ENCODE results near the gene PGR.
"Not testable (repeated sequence)": the region's sequence is repeated elsewhere in the genome, so short reads cannot be mapped to it uniquely, and the experiment has no call there.

Gene PGR

DNA sequence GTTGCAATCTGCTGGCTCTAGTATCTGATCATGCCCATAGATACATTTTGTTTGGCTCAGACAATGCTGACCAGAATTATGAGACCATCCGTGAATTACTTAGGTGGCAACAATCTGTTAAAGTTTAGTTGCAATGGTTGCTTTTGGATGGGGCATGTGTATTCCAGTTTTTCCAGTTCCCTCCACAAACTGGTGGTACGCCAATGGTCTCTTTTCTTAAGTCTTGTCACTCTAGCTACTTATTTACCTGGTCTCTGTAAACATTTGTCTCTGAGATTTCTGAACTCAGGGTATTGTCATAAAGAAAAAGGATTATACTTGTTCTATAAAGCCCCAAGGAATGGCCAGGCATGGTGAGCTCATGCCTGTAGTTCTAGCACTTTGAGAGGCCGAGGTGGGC, 65.9 kb downstream of the PGR start:
- no peak for DNase-seq

DNA sequence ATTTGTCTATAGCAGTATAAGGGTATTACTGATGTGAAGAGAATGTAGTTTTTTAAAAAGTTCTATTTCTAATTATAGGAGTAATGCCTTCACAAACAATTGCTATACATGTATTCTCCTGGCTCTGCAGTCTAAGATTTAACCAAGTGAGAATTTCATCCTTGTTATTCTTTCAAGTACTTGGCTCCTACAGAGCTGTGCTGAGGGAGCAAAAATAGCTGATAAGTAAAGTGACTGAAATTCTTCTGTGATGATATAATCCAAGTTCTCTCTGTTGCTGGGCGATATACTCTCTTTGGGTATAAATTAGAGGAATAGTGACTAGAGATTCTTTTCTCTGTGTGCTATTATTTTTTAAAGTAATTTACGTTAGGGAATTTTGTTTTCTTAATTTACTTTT, 68.0 kb downstream of the PGR start:
- peak; percentile 63 for DNase-seq

DNA sequence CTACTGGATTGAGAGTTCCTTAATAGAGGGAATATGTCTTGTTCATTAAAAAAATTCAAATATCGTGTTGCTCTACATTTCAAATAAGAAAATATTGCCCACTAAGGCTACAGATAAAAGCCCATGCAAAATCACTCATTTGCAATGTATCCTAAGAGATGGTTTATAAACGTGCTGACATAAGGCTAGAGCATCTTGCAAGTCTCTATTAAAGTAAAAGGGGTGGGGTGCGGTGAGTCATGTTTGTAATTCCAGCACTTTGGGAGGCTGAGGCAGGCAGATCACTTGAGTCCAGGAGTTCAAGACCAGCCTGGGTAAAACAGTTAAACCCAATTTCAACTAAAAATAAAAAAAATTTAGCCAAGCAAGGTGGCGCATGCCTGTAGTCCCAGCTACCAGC, 70.3 kb downstream of the PGR start:
- DNase-seq = no peak

DNA sequence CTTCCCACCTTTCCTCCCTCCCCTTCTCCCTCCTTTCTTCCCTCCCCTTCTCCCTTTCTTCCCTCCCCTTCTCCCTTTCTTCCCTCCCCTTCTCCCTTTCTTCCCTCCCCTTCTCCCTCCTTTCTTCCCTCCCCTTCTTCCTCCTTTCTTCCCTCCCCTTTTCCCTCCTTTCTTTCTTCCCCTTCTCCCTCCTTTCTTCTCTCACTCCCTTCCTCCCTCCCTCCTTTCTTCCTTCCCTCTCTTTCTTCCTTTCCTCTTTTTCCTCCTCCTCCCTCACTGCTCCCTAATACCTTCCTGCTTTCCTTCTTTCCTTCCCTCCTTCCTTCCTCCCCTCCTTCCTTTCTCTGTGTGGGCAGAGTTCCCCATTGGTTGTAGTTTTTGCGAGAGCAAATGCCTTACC, 76.1 kb downstream of the PGR start:
- no peak for DNase-seq

DNA sequence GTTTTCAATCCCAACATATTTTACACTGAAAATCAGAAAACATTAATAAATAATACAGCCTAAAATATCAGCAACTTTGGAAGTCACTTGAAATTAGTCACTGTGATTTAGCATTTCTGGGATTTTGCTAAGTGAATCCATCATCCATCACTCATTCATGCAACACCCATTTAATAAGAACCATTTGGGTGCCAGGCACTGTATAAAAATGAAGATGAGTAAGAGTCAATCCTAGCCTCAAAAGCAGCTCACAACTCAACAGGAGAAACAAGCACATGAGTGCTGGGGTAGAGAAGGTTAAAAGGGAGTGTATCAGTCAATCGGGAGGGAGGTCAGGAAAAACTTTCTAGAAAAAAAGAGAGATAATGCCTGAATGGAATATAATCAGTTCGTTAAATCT, 77.9 kb downstream of the PGR start:
- DNase-seq = no peak

DNA sequence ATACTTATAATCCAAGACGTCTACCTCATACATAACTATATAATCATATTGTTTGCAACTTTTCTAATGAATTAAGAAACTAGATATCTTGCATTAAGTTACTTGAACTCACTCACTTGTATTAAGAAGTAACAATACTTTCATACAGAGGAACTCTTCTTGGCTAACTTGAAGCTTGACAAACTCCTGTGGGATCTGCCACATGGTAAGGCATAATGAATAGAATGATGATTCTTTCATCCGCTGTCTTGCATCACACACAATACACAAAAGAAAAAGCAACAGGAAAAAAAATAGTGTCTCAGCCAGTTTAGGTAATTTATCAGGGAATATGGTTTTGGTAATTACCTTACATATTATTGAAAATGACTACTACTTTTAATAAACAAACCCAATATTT, 79.8 kb downstream of the PGR start:
- no peak for DNase-seq

DNA sequence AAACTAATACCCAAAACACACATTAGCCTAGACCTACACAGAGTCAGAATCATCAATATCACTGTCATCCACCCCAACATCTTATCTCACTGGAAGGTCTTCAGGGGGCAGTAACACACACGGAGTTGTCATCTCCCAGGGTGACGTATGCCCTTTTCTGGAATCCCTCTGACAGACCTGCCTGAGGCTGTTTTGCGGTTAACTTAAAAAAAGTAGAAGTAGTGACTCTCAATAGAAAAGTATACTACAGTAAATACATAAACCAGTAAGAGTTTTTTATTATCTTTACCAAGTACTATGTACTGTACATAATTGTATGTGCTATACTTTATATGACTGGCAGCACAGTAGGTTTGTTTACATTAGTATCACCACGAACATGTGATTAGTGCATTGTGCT, 80.5 kb downstream of the PGR start:
- DNase-seq = no peak

DNA sequence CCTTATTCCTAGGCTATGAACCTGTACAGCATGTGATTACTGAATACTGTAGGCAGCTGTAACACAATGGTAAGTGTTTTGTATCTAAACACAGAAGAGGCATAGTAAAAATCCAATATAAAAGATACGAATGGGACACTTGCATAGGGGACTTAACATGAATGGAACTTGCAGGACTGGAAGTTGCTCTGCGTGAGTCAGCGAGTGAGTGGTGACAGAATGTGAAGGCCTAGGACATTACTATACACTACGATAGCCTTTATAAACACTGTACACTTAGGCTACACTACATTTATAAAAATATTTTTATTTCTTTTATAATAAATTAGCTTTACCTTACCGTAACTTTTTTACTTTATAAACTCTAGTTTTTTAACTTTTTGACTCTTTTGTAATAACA, 81.1 kb downstream of the PGR start:
- DNase-seq = no peak

DNA sequence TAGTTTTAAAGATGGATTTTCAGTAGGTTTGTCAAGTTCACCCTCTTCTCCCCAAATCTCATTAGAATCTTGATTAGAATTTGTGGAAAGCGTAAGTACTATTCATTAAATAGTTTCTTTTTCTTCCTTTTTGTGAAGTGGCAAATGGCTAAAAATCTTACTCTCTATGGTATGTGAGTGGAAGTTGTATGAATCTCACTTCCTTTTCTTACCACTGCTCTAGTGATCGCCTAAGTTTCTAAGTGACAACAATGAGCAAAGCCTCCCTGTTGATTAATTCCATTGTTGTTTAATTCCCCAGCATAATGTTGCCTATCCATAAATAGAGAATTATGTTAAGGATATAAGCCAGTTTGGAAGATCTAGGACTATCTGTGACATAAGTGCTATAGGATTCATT, 82.7 kb downstream of the PGR start:
- DNase-seq = no peak

DNA sequence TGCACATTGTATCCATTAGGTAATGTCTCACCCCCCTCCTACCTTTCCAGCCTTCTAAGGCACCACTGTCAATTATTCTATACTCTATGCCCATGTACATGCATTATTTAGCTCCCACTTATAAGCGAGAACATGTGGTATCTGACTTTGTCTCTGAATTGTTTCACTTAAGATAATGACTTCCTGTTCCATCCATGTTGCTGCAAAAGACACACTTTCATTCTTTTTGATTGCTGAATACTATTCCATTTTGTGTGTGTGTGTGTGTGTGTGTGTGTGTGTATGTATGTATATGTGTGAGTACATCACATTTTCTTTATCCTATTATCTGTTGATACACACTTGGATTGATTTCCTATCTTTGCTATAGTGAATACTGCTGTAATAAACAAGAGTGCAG, 84.2 kb downstream of the PGR start:
- DNase-seq = no peak

DNA sequence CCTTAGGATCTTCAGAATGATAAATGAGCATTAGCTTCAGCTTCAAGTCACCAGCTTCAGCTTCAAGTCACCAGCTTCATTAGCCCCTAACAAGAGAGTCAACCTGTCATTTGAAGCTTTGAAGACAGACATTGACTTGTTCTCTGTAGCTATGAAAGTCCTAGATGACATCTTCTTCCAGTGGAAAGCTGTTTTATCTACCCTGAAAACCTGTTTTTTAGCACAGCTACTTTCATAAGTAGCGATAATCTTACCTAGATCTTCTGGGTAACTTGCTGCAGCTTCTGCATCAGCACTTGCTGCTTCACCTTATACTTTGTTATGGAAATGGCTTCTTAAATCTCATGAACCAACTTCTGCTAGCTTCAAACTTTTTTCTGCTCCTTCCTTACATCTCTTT, 85.7 kb downstream of the PGR start:
- no peak for DNase-seq

DNA sequence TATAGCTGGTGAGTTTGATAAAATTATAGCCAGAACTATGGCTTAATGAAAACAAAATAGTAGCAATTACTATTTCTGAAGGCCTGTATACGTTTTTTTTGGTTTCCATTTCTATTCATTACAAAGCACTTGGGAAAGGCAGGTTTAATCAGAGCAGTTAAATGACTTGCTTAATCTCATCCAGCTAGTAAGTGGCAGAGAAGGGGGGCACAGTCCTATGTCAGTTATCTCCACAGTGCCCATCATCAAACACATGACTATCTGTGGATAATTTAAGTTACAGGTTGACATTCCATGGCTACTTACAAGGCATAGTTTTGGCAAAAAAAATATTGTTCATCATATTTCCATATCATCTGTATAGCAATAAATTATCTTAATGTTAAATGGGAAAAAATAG, 93.7 kb downstream of the PGR start:
- DNase-seq = no peak

DNA sequence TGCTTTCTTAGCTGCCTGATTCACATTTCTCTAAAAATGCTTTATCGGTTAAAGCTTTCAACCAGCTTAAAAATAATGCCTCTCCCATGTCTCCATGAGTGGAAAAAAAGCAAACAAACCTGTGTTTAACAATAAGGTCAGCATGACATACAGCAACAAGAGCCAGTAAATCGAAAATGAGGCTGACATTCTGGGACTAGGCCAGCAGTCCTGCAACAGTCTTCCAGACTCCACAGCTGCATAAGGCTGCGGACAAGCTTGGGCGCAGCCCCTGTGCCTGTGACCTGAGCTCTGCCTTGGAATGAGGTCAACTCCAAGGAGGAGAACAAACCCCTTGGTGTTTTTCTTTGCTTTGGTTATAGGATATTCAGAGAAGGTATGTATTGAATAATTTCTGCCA, 95.5 kb downstream of the PGR start:
- no peak for DNase-seq

DNA sequence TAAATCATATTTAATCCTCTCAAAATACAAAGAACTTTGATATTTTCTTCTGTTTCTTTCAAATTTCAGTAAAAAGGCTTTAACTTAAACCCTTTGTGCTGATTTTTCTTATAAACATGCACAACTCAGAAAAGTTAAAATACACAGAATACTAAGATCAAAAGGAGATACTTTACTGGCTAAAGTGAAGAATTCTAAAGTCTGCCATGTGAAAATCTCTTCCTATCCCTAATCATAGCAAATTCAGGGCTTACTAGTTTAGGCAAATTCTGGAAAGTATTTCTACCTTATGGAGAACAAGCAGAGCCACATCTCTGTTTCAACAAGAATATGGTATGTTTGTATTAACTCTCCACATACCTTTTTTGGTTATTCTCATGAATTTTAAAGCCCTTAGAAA, 96.6 kb downstream of the PGR start:
- DNase-seq = no peak

DNA sequence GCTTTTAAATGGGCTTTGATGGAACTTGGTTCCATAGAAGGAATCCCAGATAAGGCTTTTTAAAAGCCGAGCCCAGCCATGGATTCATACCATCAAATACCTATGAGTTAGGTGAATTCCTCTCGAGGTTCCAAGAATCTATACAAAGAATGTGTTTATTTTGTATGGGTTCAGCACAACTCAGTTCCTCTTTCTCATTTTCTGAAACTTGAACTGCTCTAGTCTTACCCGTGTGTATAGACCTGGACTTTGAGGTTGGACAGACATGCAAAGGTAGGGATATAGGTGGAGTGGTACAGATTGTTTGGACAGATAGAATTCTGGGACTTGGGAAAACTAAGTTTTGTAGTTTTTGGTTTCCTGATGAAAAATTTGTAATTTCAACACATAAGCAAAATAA, 97.9 kb downstream of the PGR start:
- DNase-seq = no peak

DNA sequence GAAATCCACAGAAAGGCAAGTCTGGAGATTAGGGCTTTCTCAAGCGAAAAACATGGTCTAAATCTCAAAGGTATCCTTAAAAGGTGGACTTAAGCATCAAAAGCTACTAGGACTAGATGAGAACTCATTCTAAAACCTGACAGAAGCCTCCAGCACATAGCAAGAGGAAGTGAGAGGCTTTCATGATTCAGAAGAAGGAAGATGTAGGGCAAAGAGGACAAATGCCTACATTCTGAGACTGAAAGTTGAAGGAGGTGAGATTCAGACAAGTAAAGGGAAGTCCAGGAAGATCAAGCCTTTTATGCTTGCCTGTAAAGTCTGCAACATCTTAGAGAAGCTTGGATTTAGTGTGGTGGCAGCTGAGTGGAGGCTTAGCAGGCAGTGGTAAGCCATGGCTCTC, 98.9 kb downstream of the PGR start:
- no peak for DNase-seq

DNA sequence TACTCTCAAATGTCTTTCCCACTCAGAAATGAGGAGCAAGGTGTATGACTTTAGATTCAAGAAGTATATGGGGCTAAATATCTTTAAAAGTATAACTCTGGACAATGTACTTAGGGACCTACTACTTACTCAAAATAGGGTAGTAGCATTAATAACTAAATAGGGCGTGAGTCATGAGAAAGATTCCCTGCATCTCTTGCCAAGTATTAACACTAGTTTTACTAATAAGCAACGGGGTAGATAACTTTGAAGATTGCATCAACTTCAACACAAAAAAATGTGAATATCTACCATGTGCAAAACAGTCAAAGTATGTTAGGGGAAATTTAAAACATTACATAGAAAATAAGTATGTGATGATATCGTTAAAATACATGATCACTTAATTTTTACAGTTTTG, 99.6 kb downstream of the PGR start:
- DNase-seq = peak; percentile 20

DNA sequence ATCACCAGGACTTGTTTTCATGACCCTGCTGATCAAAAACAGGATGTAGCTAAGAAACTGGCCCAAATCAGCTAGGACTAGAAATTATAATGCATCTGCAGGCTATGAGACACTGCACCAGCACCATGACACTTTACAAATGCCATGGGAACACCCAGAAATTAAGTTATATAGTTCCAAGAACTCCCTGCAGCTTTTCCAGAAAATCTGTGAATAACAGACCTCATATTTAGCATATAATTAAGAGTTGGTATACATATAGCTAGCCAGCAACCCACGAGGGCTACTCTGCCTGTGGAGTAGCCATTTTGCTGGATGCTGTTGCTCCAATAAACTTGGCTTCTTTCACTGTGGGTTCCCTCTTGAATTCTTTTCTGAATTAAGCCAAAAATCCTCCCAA, 101.0 kb downstream of the PGR start:
- no peak for DNase-seq

DNA sequence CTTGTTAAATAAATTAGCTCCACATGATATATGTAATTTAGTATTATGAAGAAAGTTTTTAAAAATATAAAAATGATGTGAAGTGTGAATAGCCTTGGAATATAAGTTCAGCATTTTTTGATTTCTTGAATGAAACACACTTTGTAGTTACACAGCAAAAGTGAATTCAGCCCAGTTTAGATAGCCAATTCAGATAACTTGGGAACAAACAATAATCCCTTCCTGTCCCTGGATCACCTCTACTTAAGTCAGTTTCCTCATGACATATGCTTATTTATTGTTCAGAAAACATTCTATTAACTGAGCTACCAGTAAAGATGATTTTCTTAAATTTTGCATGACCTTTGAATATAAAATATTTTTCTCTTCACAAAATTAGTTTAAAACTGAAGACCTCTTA, 107.4 kb downstream of the PGR start:
- DNase-seq = no peak

DNA sequence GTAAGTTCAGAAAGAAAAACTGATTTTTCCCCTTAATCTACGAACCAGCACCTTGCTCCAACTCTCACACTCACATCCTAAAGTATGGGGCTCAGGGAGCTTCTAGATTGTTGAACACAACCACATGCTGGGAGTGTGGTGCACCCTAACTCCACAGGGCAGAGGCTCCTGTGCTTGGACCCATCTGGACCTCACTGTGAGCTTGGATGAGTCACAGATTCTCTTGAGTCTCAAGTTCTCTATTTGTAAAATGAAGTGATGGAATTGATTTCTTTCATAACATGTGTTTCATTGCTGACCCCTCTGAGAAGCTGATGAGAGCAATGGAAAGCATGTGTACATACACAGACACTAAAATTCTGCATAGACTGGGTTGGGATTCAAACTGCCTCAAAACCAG, 109.7 kb downstream of the PGR start:
- DNase-seq = no peak

DNA sequence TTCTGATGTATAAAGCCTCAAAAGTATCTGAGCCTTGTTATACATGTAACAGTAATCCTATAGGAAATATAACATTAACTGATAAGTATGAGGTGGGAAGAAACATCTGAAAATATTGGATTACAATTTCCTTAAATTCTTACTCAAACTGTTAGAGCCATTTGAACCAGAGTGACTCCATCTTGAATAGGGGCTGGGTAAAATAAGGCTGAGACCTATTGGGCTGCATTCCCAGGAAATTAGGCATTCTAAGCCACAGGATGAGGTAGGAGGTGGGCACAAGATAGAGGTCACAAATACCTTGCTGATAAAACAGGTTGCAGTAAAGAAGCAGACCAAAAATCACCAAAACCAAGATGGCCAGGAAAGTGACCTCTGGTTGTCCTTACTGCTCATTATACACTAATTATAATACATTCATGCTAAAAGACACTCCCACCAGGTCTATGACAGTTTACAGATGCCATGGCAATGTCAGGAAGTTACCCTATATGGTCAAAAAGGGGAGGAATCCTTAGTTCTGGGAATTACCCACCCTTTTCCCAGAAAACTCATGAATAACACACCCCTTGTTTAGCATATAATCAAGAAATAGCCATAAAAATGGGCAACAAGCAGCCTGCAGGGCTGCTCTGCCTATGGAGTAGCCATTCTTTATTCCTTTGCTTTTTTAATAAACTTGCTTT, 114.9 kb downstream of the PGR start:
- DNase-seq = no peak

DNA sequence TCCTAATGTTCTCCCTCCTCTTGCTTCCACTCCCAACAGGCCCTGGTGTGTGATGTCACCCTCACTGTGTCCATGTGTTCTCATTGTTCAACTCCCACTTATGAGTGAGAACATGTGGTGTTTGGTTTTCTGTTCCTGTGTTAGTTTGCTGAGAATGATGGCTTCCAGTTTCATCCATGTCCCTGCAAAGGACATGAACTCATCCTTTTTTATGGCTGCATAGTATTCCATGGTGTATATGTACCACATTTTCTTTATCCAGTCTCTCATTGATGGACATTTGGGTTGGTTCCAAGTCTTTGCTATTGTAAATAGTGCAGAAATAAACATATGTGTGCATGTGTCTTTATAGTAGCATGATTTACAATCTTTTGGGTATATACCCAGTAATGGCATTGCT, 115.9 kb downstream of the PGR start:
- not testable (repeated sequence) for DNase-seq

DNA sequence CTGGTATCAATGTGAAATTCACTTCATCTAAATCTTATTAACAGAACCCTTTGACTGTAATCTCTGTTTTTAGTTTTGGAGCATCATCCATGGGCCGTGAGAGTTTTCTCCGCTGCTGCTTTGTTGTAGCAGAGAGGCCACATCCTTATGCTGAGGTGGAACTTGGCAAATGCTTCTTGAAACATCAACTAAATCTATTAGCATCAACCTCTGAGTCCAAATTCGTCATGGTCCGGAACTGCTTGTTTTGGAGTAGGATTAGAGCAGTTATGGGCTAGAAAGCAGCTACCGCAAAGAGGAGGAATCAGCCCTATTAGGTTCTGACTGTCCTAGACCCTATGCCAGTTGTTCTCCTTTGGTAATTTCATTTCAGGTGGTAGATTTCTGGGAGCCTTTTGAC, 117.7 kb downstream of the PGR start:
- no peak for DNase-seq

DNA sequence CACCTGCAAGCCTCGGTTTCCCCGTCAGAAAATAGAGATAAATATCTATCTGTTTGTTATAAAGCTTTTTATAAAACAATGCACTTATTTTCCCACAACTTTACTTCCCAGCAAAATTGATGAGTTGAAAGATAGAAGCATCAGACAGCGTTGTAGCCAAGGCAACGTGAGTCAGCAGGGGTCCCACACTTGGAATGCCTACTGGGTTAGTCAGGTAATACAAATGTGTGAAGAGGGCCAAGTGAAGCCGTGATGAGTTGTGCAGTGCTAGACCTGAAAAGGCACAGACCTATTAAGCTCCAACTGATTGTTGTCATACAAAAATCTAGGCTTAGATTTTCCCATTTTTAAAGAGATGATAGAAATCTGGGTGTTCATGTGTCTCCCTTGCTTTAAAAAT, 118.7 kb downstream of the PGR start:
- DNase-seq = peak; percentile 27

DNA sequence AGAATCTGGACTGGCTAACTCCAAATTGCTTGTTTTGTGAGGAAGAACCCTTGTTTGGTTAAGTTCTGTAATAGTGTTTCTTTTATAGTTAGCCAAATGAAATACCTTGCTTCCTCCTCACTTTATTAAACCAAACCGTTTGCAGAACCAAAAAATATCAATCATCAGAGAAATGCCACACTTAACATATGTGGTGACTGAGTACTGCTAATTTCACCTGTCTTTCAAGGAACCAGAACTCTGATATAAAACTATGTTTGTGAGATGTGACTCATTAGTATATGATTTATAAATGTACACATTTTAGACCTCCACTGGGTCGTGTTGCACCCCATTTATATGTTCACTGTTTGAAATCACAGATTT, 119.9 kb downstream of the PGR start:
- no peak for DNase-seq
